NT2/D1 (cell line): ENCODE measurements around the gene KCNK17.

Source experiments
- SUZ12 ChIP-seq: IDR thresholded peaks from 2 replicates; pipeline ENCODE4 v1.6.1; 2011; ENCODE audit not compliant: insufficient read length, insufficient read depth; ENCODE audit errors: extremely low read depth
- YY1 ChIP-seq: IDR thresholded peaks from 2 replicates; pipeline ENCODE4 v1.6.1; 2011; ENCODE audit not compliant: insufficient read length, insufficient read depth
- ZNF274 ChIP-seq: IDR thresholded peaks from 2 replicates; pipeline ENCODE4 v1.6.1; 2011; ENCODE audit warnings: mild to moderate bottlenecking, low read depth, low read length

DNA sequence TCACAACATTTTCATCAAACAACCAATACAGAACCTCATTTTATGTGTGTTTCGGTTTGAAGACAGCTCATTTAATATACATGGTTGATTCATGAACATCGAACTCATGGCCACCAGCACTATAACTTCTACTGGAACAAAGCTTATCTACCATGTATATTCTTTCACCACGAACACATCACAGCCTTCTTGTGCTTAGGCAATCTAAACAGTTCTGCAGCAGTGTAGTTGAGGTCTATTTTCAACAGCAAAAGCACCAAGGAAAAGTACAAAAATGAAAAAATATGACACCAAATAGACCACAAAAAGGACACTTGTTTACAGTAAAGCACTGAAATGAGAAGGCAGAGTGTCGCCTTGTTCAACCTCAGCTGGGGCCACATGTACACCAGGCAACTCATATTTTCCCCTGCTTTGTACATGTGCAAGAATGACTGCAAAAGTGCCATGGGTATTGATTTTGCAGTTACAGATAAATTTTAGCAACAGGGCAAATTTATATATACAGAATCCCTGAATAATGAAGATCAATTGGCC lies 59.2 kb downstream of the KCNK17 start:
- TF ChIP-seq ZNF274, result no peak
- TF ChIP-seq YY1, result no peak
- no peak for TF ChIP-seq SUZ12
